HG03280 (cell line): ENCODE data around the gene NUDT8.
A peak's percentile ranks its signal among the peaks of the same experiment; 100 is the strongest.
"Not testable (repeated sequence)": the region's sequence is repeated elsewhere in the genome, so short reads cannot be mapped to it uniquely, and the experiment has no call there.

Experiments
- ATAC-seq: cut with Tn5 transposase; IDR thresholded peaks from one replicate; pipeline ENCODE4 v1.9.1; 2021; ENCODE audit warnings: mild to moderate bottlenecking, moderate library complexity; ENCODE audit not compliant: unreplicated experiment

NUDT8 gene

GRCh38 chr11:67596753-67597300, 32.9 kb downstream of the NUDT8 start:
- ATAC-seq, result no peak

GRCh38 chr11:67594480-67594879, 35.3 kb downstream of the NUDT8 start:
- no peak for ATAC-seq

- no peak for ATAC-seq
These were observed 36.2 kb downstream of the NUDT8 start for GRCh38 chr11:67593565-67593905.

- no peak for ATAC-seq
These were observed 36.7 kb downstream of the NUDT8 start for GRCh38 chr11:67592880-67593564.

GRCh38 chr11:67588899-67589415, 40.8 kb downstream of the NUDT8 start:
- not testable (repeated sequence) for ATAC-seq

GRCh38 chr11:67588136-67588503, 41.6 kb downstream of the NUDT8 start:
- peak; percentile 25 for ATAC-seq

GRCh38 chr11:67586568-67587250, 43.0 kb downstream of the NUDT8 start:
- ATAC-seq, result no peak

- ATAC-seq, result no peak
These were observed 43.8 kb downstream of the NUDT8 start for GRCh38 chr11:67585911-67586310.

GRCh38 chr11:67584881-67585873, 44.6 kb downstream of the NUDT8 start:
- no peak for ATAC-seq

- no peak for ATAC-seq
These were observed 45.4 kb downstream of the NUDT8 start for GRCh38 chr11:67584205-67584880.

- peak; percentile 55 for ATAC-seq
These were observed 46.2 kb downstream of the NUDT8 start, which contains the start of gene GSTP1 for GRCh38 chr11:67583247-67584204. Gene GSTP1 (plus strand): TSS chr11:67583812. CDS start chr11:67583844, 32 bp downstream.

GRCh38 chr11:67582011-67582410, 47.7 kb downstream of the NUDT8 start:
- ATAC-seq, result no peak

- ATAC-seq, result no peak
These were observed 48.3 kb downstream of the NUDT8 start for GRCh38 chr11:67581469-67581868.

GRCh38 chr11:67577951-67578350, 51.8 kb downstream of the NUDT8 start:
- ATAC-seq, result no peak
